ENCODE measurements around the gene ENAH. TPM values are rescaled to one million over a fixed set of nuclear protein-coding genes. Genes with fewer than 3 reads are reported as not detected.
A peak's percentile ranks its signal among the peaks of the same experiment; 100 is the strongest.

Gene ENAH
- total RNA-seq, 2 donors from 2014 or later = 43.5 to 63.7 TPM

GRCh38 chr1:225467193-225468020 is 185.5 kb downstream of the ENAH start:
- no peaks in the 10 kb centered on the region for H3K27me3 ChIP-seq
- TF ChIP-seq CTCF (IDR thresholded peaks at IDR 0.05) = no peak
- peaks cover 6% of the 10 kb centered on the region for H3K4me1 ChIP-seq
- peak overlapping the region; percentile 41 to 55 for H3K9ac ChIP-seq (ENCODE audit: low read depth in 2 of 2, low read length in 2 of 2)
- H3K9me3 ChIP-seq = no peaks in the 10 kb centered on the region
- no peaks in the 10 kb centered on the region for H3K36me3 ChIP-seq
- peak; percentile 67 for DNase-seq
- peak overlapping the region; percentile 27 for H3K4me3 ChIP-seq
- H3K27ac ChIP-seq = peak overlapping the region; percentile 84
- intact Hi-C loops (cut with DNase I) = no loop called here

- no peak overlapping the region for H3K4me3 ChIP-seq
- no peak for DNase-seq
- intact Hi-C loops (cut with DNase I) = no loop called here
Measured at GRCh38 chr1:225466848-225467192, 186.1 kb downstream of the ENAH start.

GRCh38 chr1:225465793-225466517 is 187.0 kb downstream of the ENAH start:
- H3K4me1 ChIP-seq = peaks cover 6% of the 10 kb centered on the region

More at GRCh38 chr1:225466848-225467192, 186.1 kb downstream of the ENAH start:
- Histone ChIP-seq H3K9ac (ENCODE audit: low read depth in 2 of 2, low read length in 2 of 2) (peak overlapping the region in 1 of 2 donors; percentile 55), H3K27ac (peak overlapping the region; percentile 84), H3K36me3 (no peaks in the 10 kb centered on the region), H3K9me3 (no peaks in the 10 kb centered on the region), H3K27me3 (no peaks in the 10 kb centered on the region), H3K4me1 (peaks cover 6% of the 10 kb centered on the region)
- no peak for TF ChIP-seq CTCF (IDR thresholded peaks at IDR 0.05)

GRCh38 chr1:225464851-225465792 is 187.8 kb downstream of the ENAH start:
- H3K4me1 ChIP-seq = peaks cover 6% of the 10 kb centered on the region
- H3K36me3 ChIP-seq = no peaks in the 10 kb centered on the region
- H3K9ac ChIP-seq (ENCODE audit: low read depth in 2 of 2, low read length in 2 of 2) = no peak overlapping the region
- TF ChIP-seq CTCF (IDR thresholded peaks at IDR 0.05) = no peak
- DNase-seq = no peak
- H3K4me3 ChIP-seq = no peak overlapping the region
- intact Hi-C loops (cut with DNase I) = no loop called here
- no peaks in the 10 kb centered on the region for H3K27me3 ChIP-seq
- H3K9me3 ChIP-seq = no peaks in the 10 kb centered on the region
- H3K27ac ChIP-seq = no peak overlapping the region

More at GRCh38 chr1:225465793-225466517, 187.0 kb downstream of the ENAH start:
- Histone ChIP-seq H3K9ac (ENCODE audit: low read depth in 2 of 2, low read length in 2 of 2) (no peak overlapping the region), H3K27ac (no peak overlapping the region), H3K36me3 (no peaks in the 10 kb centered on the region), H3K9me3 (no peaks in the 10 kb centered on the region), H3K27me3 (no peaks in the 10 kb centered on the region), H3K4me3 (no peak overlapping the region)
- DNase-seq = no peak
- intact Hi-C loops (cut with DNase I) = no loop called here
- no peak for TF ChIP-seq CTCF (IDR thresholded peaks at IDR 0.05)

All from colonic mucosa (tissue), 4 donors.